GM10847 (cell line): ENCODE measurements around the gene ITGB1BP1.

Experiments
- POLR2A ChIP-seq: IDR thresholded peaks from 2 replicates; pipeline ENCODE4 v1.6.1; 2011; ENCODE audit not compliant: insufficient read length; ENCODE audit errors: extremely low read depth

ITGB1BP1 gene

GRCh38 chr2:9415516-9416169 is 7.7 kb downstream of the ITGB1BP1 start:
- no peak for TF ChIP-seq POLR2A

GRCh38 chr2:9412781-9413180 is 10.5 kb downstream of the ITGB1BP1 start:
- TF ChIP-seq POLR2A, result no peak

GRCh38 chr2:9410108-9410507 is 13.2 kb downstream of the ITGB1BP1 start:
- TF ChIP-seq POLR2A, result no peak

GRCh38 chr2:9408641-9409151 is 14.6 kb downstream of the ITGB1BP1 start:
- TF ChIP-seq POLR2A, result no peak

- TF ChIP-seq POLR2A, result no peak
Measured at GRCh38 chr2:9407363-9407811, 15.9 kb downstream of the ITGB1BP1 start.

- no peak for TF ChIP-seq POLR2A
Measured at GRCh38 chr2:9406529-9407362, 16.6 kb downstream of the ITGB1BP1 start.

GRCh38 chr2:9405636-9406035 is 17.7 kb downstream of the ITGB1BP1 start:
- TF ChIP-seq POLR2A, result no peak

GRCh38 chr2:9404451-9404850 is 18.9 kb downstream of the ITGB1BP1 start:
- no peak for TF ChIP-seq POLR2A

- TF ChIP-seq POLR2A, result no peak
Measured at GRCh38 chr2:9403924-9404323, 19.4 kb downstream of the ITGB1BP1 start.

- TF ChIP-seq POLR2A, result no peak
Measured at GRCh38 chr2:9401646-9402371, 21.5 kb downstream of the ITGB1BP1 start.

- no peak for TF ChIP-seq POLR2A
Measured at GRCh38 chr2:9401059-9401547, 22.2 kb downstream of the ITGB1BP1 start.

- no peak for TF ChIP-seq POLR2A
Measured at GRCh38 chr2:9400268-9401058, 22.9 kb downstream of the ITGB1BP1 start.

- TF ChIP-seq POLR2A, result no peak
Measured at GRCh38 chr2:9398881-9399780, 24.2 kb downstream of the ITGB1BP1 start.

GRCh38 chr2:9397201-9397600 is 26.1 kb downstream of the ITGB1BP1 start:
- TF ChIP-seq POLR2A, result no peak
